ENCODE results near the gene NDUFAF4. TPM values are rescaled to one million over a fixed set of nuclear protein-coding genes. Genes with fewer than 3 reads are reported as not detected.

The NDUFAF4 gene
- total RNA-seq, 6 experiments from 2014 or later, result 16.0 to 32.8 (median 27.1) TPM

DNA sequence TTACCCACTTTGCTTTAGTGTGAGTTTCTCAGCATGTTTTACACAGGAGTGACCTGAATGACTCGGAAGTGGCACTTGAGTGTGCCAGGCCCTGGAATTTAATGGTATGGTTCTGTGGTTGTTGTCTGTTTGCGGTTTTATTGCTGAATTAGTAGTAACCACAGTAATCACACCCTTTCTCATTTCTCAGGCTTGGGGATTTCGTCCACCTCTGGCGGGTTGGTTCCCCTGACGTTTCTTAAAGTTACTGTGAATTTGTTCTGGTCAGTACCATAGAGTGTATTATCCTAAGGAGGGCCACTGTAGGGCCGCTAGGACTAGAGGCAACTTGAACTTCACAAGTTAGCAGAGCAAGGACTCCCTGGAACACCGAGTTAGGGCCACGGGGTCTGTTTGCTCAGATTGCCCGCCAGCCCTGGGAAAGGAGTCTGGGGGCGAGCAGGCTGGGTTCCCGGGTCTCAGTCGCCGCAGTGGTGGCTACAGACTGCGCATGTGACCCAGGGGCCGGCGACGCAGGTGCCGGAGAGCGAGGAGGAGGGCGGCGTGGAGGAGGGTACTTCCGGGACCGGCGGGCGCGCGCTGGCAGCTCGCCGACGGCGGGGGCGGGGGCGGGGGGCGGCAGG lies 26.3 kb upstream of the NDUFAF4 start:
- Histone ChIP-seq H3K4me3 (peak overlapping the region; percentile 48 to 64 (median 63)), H3K36me3 (no peaks in the 10 kb centered on the region), H3K27me3 (no peaks in the 10 kb centered on the region), H3K9me3 (no peaks in the 10 kb centered on the region), H3K27ac (peak overlapping the region; percentile 53 to 85 (median 78)), H3K4me1 (no peaks in the 10 kb centered on the region)
- DNase-seq, result no peak
- intact Hi-C loops (cut with DNase I), result no loop called here
- peak; percentile 63 for TF ChIP-seq POLR2A (IDR thresholded peaks at IDR 0.05)
- TF ChIP-seq, protein P1, sequence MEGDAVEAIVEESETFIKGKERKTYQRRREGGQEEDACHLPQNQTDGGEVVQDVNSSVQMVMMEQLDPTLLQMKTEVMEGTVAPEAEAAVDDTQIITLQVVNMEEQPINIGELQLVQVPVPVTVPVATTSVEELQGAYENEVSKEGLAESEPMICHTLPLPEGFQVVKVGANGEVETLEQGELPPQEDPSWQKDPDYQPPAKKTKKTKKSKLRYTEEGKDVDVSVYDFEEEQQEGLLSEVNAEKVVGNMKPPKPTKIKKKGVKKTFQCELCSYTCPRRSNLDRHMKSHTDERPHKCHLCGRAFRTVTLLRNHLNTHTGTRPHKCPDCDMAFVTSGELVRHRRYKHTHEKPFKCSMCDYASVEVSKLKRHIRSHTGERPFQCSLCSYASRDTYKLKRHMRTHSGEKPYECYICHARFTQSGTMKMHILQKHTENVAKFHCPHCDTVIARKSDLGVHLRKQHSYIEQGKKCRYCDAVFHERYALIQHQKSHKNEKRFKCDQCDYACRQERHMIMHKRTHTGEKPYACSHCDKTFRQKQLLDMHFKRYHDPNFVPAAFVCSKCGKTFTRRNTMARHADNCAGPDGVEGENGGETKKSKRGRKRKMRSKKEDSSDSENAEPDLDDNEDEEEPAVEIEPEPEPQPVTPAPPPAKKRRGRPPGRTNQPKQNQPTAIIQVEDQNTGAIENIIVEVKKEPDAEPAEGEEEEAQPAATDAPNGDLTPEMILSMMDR (IDR thresholded peaks at IDR 0.05), result no peak
- peak; percentile 27 to 79 (median 32) for ATAC-seq
- 14% methylated on average over 14 of the region's 34 CpGs for WGBS (ENCODE audit: insufficient coverage, low coverage, low lambda C conversion rate, missing lambda C conversion rate)

DNA sequence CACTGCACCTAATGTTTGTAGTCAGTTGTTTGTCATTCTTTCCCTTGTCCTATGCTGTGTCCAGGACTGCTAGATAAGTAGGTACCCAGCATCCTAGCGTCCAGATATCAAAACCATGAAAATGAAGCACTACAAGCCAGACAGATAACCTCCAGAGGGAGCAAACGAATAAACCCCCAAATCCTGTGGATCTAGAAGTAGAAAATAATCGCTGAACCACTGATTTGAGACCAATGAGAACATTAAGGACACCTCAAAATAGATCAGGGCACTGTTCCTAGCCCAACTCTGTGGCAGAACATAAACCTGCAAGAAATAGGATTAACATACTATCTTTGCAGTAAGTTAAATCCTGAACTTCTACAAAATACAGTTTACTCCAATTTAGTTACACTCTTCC lies 25.7 kb upstream of the NDUFAF4 start:
- Histone ChIP-seq H3K36me3 (no peaks in the 10 kb centered on the region), H3K9me3 (no peaks in the 10 kb centered on the region), H3K27ac (peak overlapping the region in 2 of 3 donors; percentile 78 to 85), H3K4me3 (no peak overlapping the region), H3K27me3 (no peaks in the 10 kb centered on the region), H3K4me1 (no peaks in the 10 kb centered on the region)
- 67% methylated on average over 3 of the region's 3 CpGs for WGBS (ENCODE audit: insufficient coverage, low coverage, low lambda C conversion rate, missing lambda C conversion rate)
- DNase-seq (no peak), ATAC-seq (no peak)
- intact Hi-C loops (cut with DNase I), result no loop called here
- TF ChIP-seq, protein P1 (IDR thresholded peaks at IDR 0.05), result no peak
- no peak for TF ChIP-seq POLR2A (IDR thresholded peaks at IDR 0.05)

DNA sequence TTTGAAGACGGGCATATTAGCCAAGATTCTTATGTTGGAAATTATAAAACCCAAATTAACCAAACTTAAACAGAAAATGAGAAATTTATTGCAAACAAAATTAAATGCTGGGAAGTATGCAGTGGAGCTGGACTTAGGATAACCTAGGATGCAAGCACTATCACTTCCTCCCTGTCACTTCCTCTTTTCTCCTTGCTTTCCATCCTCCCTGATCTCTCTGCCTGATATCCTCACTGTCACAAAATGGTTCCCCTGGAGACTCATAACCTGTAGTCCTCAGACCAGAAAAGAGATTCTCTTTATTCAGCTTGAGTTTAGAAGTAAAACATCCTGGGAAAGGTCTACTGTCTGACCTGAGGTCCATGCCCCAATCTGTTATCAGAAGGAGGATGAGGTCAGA lies 19.4 kb upstream of the NDUFAF4 start:
- DNase-seq, result no peak
- Histone ChIP-seq H3K27ac (no peak overlapping the region), H3K4me3 (no peak overlapping the region), H3K27me3 (no peaks in the 10 kb centered on the region), H3K36me3 (no peaks in the 10 kb centered on the region), H3K9me3 (no peaks in the 10 kb centered on the region), H3K4me1 (no peaks in the 10 kb centered on the region)
- intact Hi-C loops (cut with DNase I), result no loop called here
- peak in 2 of 4 donors; percentile 22 to 34 for ATAC-seq
- WGBS (ENCODE audit: insufficient coverage, low coverage, low lambda C conversion rate, missing lambda C conversion rate), result 92% methylated on average over 1 of the region's 1 CpG
- TF ChIP-seq, protein P1 (IDR thresholded peaks at IDR 0.05), result no peak
- TF ChIP-seq POLR2A (IDR thresholded peaks at IDR 0.05), result no peak

DNA sequence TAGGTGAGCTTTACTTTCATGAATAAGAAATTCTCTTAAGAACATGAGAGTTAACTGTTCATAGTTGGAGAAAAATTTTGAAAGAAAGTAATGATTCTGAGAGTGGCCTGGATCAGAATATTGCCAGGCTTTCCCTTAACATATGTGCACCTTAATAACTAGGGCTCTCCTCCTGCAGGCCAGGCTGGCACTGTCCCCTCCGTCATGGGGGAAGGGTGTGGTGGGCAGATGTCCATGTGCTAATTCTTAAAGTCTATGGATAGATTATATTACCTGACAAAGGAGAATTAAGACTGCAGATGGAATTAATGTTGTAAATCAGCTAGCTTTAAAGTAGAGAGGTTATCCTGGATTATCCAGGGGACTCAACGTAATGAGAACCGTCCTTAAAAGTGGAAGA lies 15.9 kb upstream of the NDUFAF4 start:
- Histone ChIP-seq H3K4me3 (no peak overlapping the region), H3K4me1 (no peaks in the 10 kb centered on the region), H3K27me3 (no peaks in the 10 kb centered on the region), H3K36me3 (no peaks in the 10 kb centered on the region), H3K9me3 (no peaks in the 10 kb centered on the region), H3K27ac (no peak overlapping the region)
- TF ChIP-seq, protein P1 (IDR thresholded peaks at IDR 0.05), result no peak
- no peak for TF ChIP-seq POLR2A (IDR thresholded peaks at IDR 0.05)
- intact Hi-C loops (cut with DNase I), result no loop called here
- ATAC-seq (no peak), DNase-seq (no peak)
- 65% methylated on average over 3 of the region's 3 CpGs for WGBS (ENCODE audit: insufficient coverage, low coverage, low lambda C conversion rate, missing lambda C conversion rate)

Measured in right lobe of liver (tissue), 6 donors.